Skeletal muscle cell (primary cell): ENCODE data around the gene CARD6.
"Not testable (repeated sequence)": the region's sequence is repeated elsewhere in the genome, so short reads cannot be mapped to it uniquely, and the experiment has no call there.

Experiments used
- DNase-seq: peaks from one replicate; pipeline ENCODE4 v3.0.0-alpha.2; 2010; ENCODE audit warnings: low read depth
- H3K4me3 ChIP-seq: 2 replicates; pipeline ENCODE4 v1.5.1; 2011; ENCODE audit warnings: low read depth, mild to moderate bottlenecking, control low read depth, low read length, moderate library complexity

CARD6 gene

DNA sequence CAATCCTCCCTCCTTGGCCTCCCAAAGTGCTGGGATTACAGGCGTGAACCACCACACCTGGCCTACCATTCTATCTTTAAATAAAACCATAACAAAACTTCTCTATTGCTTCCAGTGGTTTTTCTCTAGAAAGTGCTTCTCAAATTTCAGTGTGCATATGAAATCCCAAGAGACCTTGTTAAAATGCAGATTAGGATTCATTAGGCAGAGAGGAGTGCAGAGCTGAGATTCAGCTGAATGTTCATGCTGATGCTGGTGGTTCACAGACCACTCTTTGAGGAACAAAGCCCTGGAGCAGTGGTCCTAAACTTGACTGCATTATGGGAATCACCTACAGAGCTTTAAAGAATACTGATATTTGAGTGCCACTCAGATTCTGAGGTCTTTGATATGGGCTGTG, 28.2 kb downstream of the CARD6 start:
- no peak overlapping the region for H3K4me3 ChIP-seq
- DNase-seq: no peak

DNA sequence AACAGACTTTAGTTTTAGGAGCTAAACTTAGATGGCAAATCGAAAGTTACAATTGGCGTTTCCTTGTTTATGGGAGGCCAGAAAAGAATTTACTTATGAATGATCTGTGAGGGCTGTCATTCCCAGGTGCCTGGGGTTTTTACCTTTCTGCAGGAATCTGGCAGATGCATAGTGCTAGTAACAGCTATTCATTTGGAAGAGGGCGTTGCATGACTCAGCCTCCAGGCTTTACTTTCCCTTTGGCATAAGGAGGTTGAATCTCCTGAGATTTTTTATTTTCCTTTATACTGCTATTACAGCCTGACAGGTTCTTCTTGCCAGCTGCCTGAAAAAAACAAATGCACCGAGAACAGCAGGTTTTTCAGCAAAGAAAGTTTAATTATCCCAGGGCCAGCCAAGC, 30.0 kb downstream of the CARD6 start:
- no peak for DNase-seq

DNA sequence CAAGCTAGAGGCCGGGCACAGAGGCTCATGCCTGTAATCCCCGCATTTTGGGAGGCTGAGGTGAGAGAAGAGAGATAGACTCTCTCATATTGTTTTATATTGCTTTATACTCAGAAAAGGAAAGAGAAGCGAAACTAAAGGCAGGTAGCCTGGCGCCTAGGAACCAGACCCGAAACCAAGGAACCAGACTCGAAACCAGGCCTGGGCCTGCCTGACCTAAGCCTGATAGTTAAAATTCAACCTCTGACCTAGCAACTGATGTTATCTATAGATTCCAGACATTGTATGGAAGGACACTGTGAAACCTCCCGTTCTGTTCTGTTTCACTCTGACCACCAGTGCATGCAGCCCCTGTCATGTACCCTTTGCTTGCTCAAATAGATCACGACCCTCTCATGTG, 31.1 kb downstream of the CARD6 start:
- H3K4me3 ChIP-seq, DNase-seq: not testable (repeated sequence)

More for the DNA sequence above, 30.0 kb downstream of the CARD6 start:
- H3K4me3 ChIP-seq: no peak overlapping the region

DNA sequence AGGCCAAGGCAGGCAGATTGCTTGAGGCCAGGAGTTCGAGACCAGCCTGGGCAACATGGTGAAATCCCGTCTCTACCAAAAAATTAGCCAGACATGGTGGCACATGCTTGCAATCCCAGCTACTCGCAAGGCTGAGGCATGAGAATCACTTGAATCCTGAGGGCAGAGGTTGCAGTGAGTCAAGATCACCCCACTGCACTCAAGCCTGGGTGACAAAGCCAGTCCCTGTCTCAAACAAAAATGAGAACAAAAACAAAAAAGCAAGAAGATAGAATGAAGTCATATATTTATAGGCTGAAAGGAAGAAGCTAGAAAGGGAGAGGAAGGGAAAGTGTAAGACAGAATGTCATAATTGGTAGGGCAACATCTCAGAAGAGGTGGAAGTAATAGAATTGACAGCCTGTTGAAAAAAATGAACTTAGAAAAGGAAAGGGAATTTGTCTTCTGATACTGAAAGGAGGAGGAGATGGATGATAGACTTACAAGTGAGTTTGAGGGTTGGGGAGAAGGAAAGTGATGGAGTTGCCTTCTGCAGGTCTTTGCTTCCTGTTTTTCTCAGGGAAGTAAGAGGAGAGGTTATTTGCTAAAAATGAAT, 32.2 kb downstream of the CARD6 start:
- DNase-seq: no peak

DNA sequence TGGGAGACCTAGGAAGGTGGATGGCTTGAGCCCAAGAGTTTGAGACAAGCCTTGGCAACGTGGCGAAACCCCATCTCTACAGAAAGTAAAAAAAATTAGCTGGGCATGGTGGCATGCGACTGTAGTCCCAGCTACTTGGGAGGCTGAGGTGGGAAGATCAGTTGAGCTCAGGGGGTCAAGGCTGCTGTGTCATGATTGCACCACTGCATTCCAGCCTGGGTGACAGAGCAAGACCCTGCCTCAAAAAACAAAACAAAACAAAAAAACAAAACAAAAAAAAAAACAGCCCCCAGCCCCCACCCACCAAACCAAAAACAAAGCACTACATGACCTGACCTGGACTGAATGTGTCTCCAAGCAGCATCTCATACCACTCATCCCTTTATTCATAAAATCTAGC, 34.8 kb downstream of the CARD6 start:
- DNase-seq: no peak
- H3K4me3 ChIP-seq: no peak overlapping the region

More for the DNA sequence above, 32.2 kb downstream of the CARD6 start:
- H3K4me3 ChIP-seq: no peak overlapping the region

DNA sequence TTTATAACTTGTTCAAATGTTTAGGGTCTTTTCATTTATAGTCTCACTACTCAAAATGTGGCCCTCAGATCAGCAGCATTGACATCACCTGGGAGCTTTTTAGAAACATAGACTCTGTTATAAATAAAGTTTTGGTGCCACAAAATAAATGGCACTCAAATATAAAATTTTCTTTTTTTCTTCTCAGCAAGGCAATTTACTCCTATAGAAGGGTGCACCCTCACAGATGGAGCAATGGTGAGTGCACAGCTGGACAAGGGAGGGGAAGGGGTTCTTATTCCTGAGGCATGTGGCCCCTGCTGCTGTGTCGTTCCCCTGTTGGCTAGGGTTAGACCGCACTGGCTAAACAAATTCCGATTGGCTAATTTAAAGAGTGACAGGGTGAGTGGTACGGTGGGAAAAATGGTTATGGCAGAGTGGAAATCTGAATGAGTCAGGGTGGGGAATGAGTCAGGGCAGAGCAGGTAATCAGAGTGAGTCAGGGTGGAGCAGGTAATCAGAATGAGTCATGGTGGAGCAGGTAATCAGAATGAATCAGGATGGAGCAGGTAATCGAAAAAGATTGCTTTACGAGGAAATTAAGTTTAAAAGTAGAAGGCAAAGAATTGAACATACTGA, 36.3 kb downstream of the CARD6 start:
- no peak overlapping the region for H3K4me3 ChIP-seq
- no peak for DNase-seq

DNA sequence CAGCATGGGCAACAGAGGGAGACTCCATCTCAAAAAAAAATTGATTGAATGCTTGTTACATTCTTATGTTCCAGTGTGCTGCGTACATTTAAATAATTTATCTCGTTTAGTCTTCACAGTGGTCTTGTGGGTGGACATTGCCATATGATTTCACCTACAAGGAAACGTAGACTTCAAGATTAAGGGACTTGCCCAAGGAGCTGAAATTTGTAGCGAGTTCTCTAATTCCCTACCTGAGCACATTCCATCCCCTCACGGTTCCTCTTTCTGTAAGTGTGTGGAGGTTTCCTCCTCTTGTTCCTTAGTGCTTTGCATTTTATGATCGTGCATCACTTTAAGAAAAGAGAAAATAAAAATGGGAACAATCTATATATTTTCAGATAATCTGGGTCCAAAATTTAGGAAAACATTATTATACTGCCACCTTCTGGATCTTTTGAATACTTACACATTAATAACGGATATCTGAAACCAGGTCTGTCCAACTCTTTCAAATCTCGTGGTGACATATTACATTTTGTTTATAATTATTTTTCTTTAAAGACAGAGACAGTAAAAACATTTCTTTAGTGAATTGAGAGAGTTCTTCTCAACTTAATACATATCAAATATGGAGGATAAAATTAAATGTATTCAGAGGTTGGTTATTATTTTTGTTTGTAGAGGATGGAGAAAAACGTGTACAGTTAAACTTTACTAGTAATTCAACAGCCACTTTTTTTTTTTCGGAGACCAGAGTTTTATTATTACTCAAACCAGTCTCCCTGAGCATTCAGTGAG, 38.2 kb downstream of the CARD6 start:
- no peak overlapping the region for H3K4me3 ChIP-seq
- DNase-seq: peak; percentile 1

DNA sequence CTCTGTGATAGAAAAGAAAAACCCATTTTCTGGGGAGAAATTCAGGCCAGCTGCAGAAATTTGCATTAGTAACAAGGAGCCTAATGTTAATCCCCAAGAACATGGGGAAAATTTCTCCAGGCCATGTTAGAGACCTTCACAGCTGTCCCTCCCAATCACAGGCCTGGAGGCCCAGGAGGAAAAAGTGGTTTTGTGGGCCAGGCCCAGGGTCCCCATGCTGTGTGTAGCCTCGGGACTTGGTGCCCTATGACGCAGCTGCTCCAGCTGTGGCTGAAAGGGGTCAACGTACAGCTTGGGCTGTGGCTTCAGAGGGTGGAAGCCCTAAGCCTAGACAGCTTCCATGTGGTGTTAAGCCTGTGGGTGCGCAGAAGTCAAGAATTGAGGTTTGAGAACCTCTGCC, 41.1 kb downstream of the CARD6 start:
- no peak overlapping the region for H3K4me3 ChIP-seq

DNA sequence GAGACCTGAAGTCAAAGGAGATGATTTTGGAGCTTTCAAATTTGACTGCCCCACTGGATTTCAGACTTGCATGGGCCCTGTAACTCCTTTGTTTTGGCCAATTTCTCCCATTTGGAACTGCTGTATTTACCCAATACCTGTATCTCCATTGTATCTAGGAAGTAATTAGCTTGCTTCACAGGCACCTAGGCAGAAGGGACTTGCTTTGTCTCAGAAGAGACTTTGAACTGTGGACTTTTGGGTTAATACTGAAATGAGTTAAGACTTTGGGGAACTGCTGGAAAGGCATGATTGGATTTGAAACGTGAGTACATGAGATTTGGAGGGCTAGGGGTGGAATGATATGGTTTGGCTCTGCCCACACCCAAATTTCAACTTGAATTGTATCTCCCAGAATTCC, 41.9 kb downstream of the CARD6 start:
- not testable (repeated sequence) for H3K4me3 ChIP-seq, DNase-seq

More for the DNA sequence above, 41.1 kb downstream of the CARD6 start:
- no peak for DNase-seq

DNA sequence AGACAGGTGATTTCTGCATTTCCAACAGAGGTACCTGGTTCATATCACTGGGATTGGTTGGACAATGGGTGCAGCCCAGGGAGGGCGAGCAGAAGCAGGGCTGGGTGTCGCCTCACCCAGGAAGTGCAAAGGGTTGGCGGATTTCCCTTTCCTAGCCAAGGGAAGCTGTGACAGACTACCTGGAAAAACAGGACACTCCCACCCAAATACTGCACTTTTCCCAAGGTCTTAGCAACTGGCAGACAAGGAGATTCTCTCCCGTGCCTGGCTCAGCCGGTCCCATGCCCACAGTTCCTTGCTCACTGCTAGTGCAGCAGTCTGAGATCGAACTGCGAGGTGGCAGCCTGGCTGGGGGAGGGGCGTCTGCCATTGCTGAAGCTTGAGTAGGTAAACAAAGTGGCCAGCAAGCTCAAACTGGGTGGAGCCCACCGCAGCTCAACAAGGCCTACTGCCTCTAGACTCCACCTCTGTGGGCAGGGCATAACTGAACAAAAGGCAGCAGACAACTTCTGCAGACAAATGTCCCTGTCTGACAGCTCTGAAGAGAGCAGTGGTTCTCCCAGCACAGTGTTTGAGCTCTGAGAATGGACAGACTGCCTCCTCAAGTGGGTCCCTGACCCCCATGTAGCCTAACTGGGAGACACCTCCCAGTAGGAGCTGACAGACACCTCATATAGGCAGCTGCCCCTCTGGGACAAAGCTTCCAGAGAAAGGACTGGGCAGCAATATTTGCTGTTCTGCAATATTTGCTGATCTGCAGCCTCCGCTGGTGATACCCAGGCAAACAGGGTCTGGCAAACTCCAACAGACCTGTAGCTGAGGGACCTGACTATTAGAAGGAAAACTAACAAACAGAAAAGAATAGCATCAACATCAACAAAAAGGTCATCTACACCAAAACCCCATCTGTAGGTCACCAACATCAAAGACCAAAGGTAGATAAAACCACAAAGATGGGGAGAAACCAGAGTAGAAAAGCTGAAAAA, 54.6 kb downstream of the CARD6 start:
- H3K4me3 ChIP-seq, DNase-seq: not testable (repeated sequence)

DNA sequence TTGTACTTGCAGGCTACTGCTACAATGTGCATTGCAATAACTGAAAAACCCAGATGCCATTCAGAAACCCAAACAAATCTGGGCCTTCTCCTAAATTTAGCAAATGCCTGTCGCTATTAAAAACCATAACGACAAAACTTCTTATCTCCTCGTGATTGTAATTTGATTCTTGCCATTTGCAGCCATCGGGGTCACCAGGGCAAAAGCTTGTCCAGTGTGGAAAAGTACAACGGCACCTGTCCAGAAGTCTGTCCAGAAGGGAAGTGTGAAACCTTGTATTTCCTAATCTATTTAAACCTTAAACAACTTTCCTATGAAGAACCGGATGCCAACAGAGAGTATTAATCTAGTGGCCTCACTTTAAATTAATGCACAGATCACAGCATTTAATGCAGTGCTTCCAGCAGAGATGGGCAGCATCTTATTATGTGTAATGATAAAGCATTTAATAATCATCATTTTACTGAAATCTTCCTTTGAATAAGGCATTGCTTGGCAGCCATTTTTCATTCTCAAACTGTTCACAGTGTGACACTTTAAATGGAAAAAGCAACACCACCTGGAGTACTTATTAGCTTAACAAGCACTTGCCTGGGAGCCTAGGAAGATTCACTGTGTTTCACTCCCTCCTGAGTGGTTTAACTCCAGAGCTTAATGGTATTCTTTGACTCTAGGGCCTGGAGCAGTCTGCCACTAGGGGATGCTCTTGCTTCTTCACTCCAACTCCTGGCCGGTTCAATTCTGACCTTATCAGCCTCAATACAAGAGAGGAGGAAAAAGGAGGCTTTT, 63.2 kb downstream of the CARD6 start:
- DNase-seq: peak; percentile 37
- H3K4me3 ChIP-seq: no peak overlapping the region

DNA sequence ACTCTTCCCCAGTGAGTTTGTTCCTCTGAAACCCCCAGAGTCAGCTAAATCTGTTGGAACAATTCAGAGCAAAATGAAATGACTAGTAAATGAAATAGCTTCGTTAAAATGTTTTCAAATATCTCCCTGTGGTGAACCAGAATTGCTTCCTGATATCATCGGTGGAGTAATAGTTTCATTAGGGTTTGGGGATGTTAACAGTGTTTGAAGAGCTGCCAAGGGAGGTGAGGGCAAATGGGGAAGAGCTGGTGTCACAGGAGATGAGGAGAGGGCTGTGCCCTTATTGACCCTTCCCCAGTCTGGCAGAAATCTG, 63.8 kb downstream of the CARD6 start:
- H3K4me3 ChIP-seq: no peak overlapping the region
- no peak for DNase-seq

DNA sequence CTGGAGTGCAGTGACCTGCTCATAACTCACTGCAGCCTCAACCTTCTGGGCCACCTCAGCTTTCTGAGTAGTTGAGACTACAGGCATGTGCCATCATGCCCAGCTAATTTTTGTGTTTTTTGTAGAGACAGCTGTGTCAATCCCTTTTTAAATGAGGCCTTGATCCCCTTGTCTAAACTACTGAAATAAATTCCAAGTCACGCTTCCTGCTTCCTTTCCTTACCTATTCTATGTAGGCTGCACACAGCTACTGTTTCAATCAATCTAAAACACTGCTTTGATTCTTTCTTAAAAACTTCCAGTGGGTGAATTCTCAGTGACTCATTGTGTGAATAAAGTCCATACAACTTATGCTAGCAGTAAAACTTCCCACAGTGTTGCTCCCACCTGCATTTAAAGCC, 65.2 kb downstream of the CARD6 start:
- DNase-seq: no peak
- no peak overlapping the region for H3K4me3 ChIP-seq

DNA sequence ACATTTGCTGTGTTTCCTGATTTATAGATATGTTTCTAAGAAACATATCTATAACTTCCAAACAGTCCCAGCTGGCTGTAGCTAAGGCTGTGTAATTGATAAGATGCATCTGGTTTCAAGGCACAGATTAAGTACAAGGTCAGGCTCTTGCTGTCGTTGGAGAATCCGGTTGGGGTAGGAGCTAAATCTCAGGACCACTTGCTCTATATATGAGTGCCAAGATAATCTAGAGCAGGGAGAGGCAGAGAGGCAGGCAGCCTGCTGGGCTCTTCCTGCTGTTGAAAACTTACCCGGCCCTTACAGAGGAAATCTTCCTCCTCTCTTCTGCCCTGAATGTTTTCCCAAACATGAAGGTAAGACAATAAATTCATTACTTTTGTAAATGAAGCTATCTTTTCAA, 68.1 kb downstream of the CARD6 start, which contains the start of gene C7:
Gene C7, plus strand, starts transcription at position 234 of the 400 bp plus-strand sequence. Its CDS starts 114 bp downstream, at position 348.
- H3K4me3 ChIP-seq: no peak within 1 kb of the TSS
- no peak for DNase-seq

DNA sequence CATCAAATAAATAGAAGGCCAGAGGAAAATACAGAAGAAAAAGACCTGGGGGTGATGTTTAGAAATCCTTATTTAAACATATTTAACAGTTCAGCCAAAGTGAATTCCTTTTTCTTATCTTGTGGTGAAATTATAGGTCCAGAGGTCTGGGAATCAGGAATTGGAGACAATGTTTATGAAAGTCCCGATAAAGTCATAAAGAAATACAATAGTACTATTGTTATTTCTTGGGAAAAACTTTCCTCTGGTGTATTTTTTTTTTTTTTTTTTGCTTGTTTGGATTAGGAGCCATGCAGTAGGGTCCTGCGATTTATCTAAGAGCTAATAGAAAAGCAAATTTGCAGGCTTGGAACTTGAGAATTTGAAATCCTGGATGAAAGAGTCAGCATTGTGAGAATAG, 68.6 kb downstream of the CARD6 start:
- H3K4me3 ChIP-seq: no peak overlapping the region
- no peak for DNase-seq
